ENCODE measurements around the gene TP53. TPM values are rescaled to one million over a fixed set of nuclear protein-coding genes. Genes with fewer than 3 reads are reported as not detected.

Gene TP53
- polyA plus RNA-seq, 1 experiment: 48.4 TPM

DNA sequence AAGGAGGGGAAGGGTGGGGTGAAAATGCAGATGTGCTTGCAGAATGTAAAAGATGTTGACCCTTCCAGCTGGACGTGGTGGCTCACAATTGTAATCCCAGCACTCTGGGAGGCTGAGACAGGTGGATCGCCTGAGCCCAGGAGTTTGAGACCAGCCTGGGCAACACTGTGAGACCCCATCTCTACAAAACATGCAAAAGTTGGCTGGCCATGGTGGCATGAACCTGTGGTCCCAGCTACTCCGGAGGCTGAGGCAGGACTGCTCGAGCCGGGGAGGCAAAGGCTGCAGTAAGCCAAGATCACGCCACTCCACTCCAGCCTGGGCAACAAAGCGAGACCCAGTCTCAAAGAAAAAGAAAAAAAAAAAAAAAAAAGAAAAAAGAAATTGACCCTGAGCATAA is 18.8 kb downstream of the TP53 start:
- no peak overlapping the region for H3K4me3 ChIP-seq (ENCODE audit: low read depth, low read length)
- DNase-seq (ENCODE audit: low read depth): no peak
- no peaks in the 10 kb centered on the region for H3K27me3 ChIP-seq (ENCODE audit: control insufficient read depth, insufficient read depth, low read length)
- ChIA-PET POLR2A (no interaction called here), CTCF (no interaction called here)
- TF ChIP-seq, protein P1, sequence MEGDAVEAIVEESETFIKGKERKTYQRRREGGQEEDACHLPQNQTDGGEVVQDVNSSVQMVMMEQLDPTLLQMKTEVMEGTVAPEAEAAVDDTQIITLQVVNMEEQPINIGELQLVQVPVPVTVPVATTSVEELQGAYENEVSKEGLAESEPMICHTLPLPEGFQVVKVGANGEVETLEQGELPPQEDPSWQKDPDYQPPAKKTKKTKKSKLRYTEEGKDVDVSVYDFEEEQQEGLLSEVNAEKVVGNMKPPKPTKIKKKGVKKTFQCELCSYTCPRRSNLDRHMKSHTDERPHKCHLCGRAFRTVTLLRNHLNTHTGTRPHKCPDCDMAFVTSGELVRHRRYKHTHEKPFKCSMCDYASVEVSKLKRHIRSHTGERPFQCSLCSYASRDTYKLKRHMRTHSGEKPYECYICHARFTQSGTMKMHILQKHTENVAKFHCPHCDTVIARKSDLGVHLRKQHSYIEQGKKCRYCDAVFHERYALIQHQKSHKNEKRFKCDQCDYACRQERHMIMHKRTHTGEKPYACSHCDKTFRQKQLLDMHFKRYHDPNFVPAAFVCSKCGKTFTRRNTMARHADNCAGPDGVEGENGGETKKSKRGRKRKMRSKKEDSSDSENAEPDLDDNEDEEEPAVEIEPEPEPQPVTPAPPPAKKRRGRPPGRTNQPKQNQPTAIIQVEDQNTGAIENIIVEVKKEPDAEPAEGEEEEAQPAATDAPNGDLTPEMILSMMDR (IDR thresholded peaks at IDR 0.05; ENCODE audit: insufficient read depth, low read depth, low read length): no peak
- peaks cover 19% of the 10 kb centered on the region for H3K36me3 ChIP-seq (ENCODE audit: control insufficient read depth, insufficient read depth, low read length)

DNA sequence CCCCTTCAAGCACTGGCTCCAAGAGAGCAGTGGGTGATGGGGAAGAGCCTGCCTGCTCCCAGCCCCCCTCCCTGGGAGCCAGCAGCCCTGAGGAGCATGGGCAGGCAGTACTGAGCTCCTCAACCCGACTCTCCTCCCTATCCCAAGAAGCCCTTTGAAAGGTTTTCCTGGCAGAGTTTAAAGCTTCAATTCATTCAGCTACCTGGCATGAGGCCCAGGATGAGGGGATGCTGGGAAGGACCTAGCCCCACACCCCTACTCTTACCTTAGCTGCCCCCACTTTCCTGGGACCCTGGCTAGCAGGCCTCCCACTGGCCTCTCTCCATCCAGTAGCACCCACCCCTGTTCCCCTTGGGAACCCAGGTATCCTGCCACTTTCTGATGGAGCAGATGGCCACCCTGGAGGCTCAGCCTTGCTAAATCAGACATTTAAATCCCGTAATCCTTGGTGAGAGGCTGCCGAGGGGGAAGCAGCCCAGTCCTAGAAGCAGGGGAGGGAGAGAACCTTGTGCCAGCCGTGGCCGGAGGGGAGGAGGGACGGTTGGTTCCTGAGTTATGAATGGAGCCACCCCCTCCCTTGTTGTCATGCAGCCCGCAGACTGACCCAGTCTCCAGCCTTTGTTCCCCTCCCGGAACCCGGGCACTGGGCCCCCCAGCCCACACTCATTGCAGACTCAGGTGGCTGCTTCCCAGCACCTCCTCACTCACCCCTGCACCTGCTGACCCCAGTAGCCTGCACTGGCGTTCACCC is 19.5 kb downstream of the TP53 start:
- no peaks in the 10 kb centered on the region for H3K27me3 ChIP-seq (ENCODE audit: control insufficient read depth, insufficient read depth, low read length)
- DNase-seq (ENCODE audit: low read depth): no peak

DNA sequence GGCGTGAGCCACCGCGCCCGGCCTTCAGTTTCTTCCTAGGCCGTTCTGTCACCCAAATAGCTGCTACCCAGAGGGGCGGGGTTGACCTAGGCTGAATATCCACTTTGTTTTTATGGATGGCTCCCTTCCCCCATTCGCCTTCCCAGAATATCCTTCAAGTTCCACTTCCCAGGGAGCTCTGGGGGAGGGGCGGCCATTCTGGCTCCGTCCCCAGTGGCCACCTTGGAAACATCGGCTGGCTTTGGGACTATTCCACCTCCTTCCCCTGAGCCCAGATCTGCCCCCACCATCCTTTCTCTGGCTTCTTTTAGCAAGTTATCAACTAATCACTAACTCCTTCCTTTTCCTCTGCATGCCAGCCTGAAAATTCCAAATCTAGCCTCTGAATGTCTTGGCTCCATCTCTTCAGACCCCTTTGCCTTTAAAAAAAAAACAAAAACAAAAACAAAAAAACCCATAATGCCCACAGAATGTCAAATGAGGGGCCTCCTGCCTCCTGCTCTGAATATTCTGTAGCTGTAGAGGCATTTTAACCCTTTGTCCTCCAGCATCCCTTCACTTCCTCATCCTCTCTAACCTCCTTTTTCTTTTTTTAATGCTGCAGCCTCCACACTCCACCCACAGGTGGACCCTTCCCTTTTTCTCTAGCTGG is 30.2 kb downstream of the TP53 start:
- no peak for DNase-seq (ENCODE audit: low read depth)

More for the DNA sequence above, 19.5 kb downstream of the TP53 start:
- ChIA-PET POLR2A (no interaction called here), CTCF (interaction anchor here (0.7 to 1.0 kb wide), 3 partner anchors 10 to 35 kb away, joined by 3 to 5 read pairs (median 3); partner anchors contain the start of gene WRAP53)
- Histone ChIP-seq H3K36me3 (ENCODE audit: control insufficient read depth, insufficient read depth, low read length) (peaks cover 16% of the 10 kb centered on the region), H3K4me3 (ENCODE audit: low read depth, low read length) (no peak overlapping the region)
- TF ChIP-seq, protein P1 (IDR thresholded peaks at IDR 0.05; ENCODE audit: insufficient read depth, low read depth, low read length): no peak

DNA sequence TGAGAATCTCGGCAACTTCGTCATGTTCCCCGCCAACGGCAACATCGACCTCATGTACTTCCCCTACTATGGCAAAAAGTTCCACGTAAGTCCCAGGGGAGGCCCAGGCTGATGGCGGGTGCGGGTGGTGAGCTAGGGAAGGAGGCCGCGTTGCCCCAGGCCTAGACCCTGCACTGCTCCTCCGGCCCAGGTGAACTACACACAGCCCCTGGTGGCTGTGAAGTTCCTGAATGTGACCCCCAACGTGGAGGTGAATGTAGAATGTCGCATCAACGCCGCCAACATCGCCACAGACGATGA is 31.8 kb downstream of the TP53 start:
- H3K4me3 ChIP-seq (ENCODE audit: low read depth, low read length): no peak overlapping the region
- TF ChIP-seq, protein P1 (IDR thresholded peaks at IDR 0.05; ENCODE audit: insufficient read depth, low read depth, low read length): no peak
- H3K27me3 ChIP-seq (ENCODE audit: control insufficient read depth, insufficient read depth, low read length): peaks cover 35% of the 10 kb centered on the region
- POLR2A ChIA-PET: no interaction called here
- no peaks in the 10 kb centered on the region for H3K36me3 ChIP-seq (ENCODE audit: control insufficient read depth, insufficient read depth, low read length)
- CTCF ChIA-PET: interaction anchor here (0.8 to 3.4 kb wide), 2 partner anchors 13 to 32 kb away, joined by 3 to 12 read pairs; partner anchors contain the start of genes TP53 and WRAP53
- DNase-seq (ENCODE audit: low read depth): no peak

More for the DNA sequence above, 30.2 kb downstream of the TP53 start:
- TF ChIP-seq, protein P1 (IDR thresholded peaks at IDR 0.05; ENCODE audit: insufficient read depth, low read depth, low read length): no peak
- H3K27me3 ChIP-seq (ENCODE audit: control insufficient read depth, insufficient read depth, low read length): peaks cover 25% of the 10 kb centered on the region
- no peaks in the 10 kb centered on the region for H3K36me3 ChIP-seq (ENCODE audit: control insufficient read depth, insufficient read depth, low read length)
- no peak overlapping the region for H3K4me3 ChIP-seq (ENCODE audit: low read depth, low read length)
- CTCF ChIA-PET: interaction anchor here (1.1 to 3.4 kb wide), 3 partner anchors 16 to 31 kb away, joined by 4 to 12 read pairs (median 8); partner anchors contain the start of genes TP53 and WRAP53
- POLR2A ChIA-PET: no interaction called here

DNA sequence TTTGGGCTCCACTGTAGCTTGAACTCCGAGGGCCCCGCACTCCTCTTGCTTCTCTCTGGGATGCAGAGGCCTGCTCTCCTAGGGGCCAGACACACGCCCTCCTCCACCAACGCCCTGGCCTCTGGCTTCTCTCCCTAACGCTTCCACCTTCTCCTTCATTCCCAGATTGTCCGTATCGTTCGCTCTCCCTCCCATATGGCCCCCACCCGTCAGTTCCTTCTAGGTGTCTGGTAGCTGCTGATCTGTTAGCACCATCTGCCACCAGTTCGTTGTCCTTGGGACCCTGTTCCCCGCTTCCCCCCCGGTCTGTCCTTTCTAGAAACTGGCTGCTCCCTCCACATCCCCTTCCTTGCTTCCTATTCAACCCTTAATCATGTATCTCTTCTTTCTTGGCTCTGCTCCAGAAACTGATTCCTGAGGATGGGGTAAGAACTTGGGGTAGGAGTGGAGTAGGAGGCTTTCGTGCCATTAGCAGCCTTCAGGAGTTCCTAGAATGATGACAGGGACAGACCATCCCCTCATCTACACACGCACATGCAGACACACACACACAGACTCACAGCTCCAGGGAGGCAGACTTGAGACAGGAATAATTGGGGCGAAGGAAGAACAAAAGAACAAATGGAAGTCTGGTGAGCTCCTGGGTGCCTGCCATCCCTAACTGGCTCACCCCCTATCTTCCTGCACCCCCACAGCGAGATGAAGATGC is 32.3 kb downstream of the TP53 start:
- no peak for DNase-seq (ENCODE audit: low read depth)
- Histone ChIP-seq H3K4me3 (ENCODE audit: low read depth, low read length) (no peak overlapping the region), H3K36me3 (ENCODE audit: control insufficient read depth, insufficient read depth, low read length) (no peaks in the 10 kb centered on the region), H3K27me3 (ENCODE audit: control insufficient read depth, insufficient read depth, low read length) (peaks cover 40% of the 10 kb centered on the region)
- CTCF ChIA-PET: interaction anchor here (0.8 to 3.4 kb wide), 3 partner anchors 12 to 33 kb away, joined by 3 to 12 read pairs (median 5); partner anchors contain the start of genes TP53 and WRAP53
- TF ChIP-seq, protein P1 (IDR thresholded peaks at IDR 0.05; ENCODE audit: insufficient read depth, low read depth, low read length): no peak
- POLR2A ChIA-PET: no interaction called here
